GM12865 (cell line): ENCODE measurements around the gene CCRL2.
A peak's percentile ranks its signal among the peaks of the same experiment; 100 is the strongest.

Experiments
- DNase-seq: peaks from one replicate; pipeline ENCODE4 v3.0.0; 2010; ENCODE audit warnings: low read depth
- H3K4me3 ChIP-seq: 2 replicates; pipeline ENCODE4 v1.5.1; 2011; ENCODE audit warnings: mild to moderate bottlenecking, low read depth, low read length, control low read depth
- CTCF ChIP-seq: IDR thresholded peaks from 2 replicates; pipeline ENCODE4 v1.5.1; 2011; ENCODE audit warnings: low read length, control low read depth, low read depth, inconsistent platforms; ENCODE audit not compliant: insufficient read depth; ENCODE audit errors: missing control alignments

CCRL2 gene

GRCh38 chr3:46393011-46393410 is 14.0 kb upstream of the CCRL2 start:
- no peak for TF ChIP-seq CTCF
- H3K4me3 ChIP-seq: no peak overlapping the region
- DNase-seq: no peak

DNA sequence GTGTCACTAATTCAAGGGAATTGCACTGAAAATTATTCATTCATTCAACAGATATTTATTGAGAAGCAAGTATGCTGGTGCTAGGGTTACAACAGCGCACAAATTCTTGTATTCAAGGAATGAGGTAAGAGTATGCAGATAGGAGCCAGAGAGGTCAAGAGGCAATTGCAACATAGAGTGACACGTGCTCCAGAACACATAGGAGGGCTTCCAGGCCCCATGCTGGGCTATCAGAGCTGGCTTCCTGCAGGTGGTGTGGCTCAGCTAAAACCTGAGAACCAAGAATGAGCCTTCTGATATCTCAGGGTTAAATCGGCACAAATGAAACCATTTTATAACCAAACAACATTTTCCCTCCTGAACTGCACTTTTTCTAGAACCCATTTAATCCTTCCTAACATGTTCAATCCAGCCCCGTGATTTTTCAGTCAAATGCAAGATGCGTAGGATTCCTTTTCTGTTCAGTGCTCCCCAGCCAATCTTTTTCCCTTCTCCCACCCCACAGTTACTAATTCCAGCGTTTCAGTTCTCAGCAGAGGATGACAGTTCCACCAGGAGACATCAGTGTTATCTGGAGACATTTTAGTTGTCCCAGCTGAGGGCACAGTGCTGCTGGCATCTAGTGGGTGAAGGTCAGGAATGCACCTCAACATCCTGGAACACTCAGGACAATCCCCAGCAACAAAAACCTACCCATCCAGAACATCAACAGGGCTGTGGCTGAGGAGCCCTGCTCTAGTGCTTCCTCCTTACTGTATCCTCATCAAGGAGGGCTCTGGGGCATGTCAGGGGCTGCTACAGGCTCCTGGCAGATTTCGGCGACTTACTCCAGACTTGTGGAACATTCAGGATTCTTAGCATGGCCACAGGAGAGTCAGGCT is 13.3 kb upstream of the CCRL2 start:
- H3K4me3 ChIP-seq: no peak overlapping the region
- TF ChIP-seq CTCF: no peak
- DNase-seq: peak; percentile 57

DNA sequence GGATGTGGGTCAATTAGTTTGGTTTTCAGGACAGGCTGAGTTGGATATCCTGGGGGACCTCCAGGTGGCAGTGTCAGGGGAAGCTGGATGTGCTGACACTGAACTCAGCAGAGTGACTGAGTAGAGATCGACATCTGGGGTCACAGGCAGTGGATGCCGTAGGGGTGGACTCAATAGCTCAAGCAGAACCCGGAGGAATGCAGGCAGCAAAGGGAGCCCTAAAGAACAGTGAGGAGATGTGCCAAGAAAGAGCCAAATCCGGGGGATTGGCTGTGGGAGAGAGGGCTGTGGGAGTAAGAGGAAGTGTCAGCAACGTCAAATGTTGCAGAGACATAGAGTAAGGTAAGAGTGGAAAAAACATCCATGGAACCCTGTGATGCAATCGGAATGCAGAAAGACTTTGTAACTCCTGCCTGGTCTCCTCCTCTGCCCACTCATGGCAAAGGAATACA is 11.8 kb upstream of the CCRL2 start:
- no peak for DNase-seq
- peak; percentile 26 for TF ChIP-seq CTCF

DNA sequence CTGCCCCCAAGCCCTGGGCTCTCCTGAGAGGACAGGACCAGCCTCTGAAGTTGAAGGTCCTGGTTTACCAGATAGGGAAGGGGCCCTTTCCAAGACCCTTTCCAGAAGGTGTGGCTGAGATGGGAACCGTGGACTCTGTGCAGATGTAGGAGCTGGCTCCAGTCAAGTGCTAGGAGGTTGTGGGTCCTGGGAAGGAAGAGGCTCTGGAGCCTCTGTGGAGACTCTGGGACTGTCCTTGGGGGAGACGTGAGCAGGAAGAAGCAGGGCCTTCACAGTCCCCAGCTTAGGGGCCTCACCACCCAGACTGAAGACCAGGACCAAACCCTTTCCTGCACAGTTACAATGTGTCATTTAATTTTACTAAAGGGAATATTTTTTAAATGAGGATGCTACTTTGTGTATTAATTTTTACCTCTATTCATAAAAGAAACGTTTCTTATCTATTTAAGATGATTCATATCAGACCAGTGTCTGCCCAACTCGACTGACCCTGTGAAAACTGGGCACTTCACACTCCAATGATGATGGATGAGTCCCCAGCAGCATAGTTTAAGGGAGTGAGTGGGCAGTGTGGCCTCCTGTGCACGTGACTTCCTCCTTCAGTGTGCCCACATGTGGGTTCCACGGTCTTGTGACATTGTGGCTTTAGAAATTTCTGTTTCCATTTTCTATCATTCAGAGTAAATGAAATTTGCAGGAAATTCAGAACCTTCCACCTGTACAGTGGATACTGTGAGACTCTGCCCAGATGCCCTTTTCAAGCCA is 11.1 kb upstream of the CCRL2 start:
- no peak overlapping the region for H3K4me3 ChIP-seq
- DNase-seq: peak; percentile 43
- no peak for TF ChIP-seq CTCF

More for the DNA sequence above, 11.8 kb upstream of the CCRL2 start:
- H3K4me3 ChIP-seq: no peak overlapping the region

DNA sequence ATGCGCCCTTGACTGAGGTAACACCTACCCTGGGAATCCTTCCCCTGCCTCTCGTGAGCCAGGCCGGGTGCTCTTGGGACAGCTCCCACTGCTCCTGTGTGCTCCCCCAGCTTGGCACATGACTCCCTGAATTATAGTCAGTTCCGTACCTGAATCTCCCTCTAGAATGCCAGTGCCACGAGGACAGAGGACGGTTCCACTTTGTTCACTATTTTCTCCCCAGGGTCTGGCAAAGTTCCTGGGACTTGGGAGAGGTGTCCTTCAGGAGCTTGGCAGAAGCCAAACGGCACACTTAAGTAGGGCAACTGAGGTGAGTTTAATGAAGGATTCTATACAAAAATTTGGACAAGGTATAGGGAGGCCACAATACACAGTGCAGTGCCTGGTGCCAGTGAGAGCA is 9.9 kb upstream of the CCRL2 start:
- no peak overlapping the region for H3K4me3 ChIP-seq
- no peak for TF ChIP-seq CTCF
- DNase-seq: no peak

DNA sequence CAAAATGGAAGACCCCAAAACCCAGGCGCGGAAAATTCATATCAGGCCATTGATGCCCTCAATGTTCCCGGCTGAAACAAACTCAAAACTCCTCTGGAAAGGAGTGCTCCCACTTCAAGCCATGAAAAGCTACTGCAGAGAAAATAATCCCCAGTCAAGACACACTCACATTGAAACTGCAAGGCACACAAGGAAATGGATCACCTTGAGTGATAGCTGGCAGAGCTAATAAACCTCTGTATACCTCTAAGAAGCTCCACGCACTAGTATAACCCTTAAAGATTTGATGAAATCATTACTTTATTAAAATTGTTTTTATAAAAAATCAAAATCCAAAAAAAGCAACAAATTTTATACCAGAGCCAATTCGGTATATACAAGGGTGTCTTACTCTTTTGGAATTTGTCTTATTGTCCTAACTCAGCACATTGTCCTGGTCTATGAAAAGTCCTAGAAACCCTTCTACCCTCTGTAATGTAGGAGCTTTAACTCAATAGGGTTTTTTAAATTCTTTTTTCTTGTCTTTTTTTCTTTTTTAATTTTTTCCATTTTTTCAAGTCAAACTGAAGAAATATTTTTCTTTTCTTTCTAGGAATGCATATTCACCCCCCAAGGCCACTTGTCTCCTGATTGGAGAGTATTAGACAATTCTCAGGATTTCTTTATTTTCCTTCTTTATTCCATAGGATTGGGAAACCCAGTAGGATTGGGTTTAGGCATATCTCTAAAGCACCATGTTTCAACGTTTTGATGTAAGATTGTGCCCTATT is 8.7 kb upstream of the CCRL2 start:
- no peak for TF ChIP-seq CTCF
- DNase-seq: no peak
- no peak overlapping the region for H3K4me3 ChIP-seq
